HUDEP-2 (cell line): ENCODE data around the gene PHAF1.

ENCODE experiments used
- DNase-seq, 76 experiments: peaks; one replicate each; lab custom pipeline; 2025; ENCODE audit not compliant: unreplicated experiment in 76 of 76; lab: John Stamatoyannopoulos, UW

PHAF1 gene

GRCh38 chr16:67109407-67110135, at the start of gene PHAF1:
Gene PHAF1, plus strand, starts transcription at chr16:67109941. Its CDS starts 235 bp downstream, at chr16:67110176.
- DNase-seq = peak in 74 of 76 experiments; percentile 29 to 94 (median 82)

GRCh38 chr16:67063008-67063407, 46.7 kb upstream of the PHAF1 start:
- DNase-seq = no peak

GRCh38 chr16:67068212-67068753, 41.5 kb upstream of the PHAF1 start:
- DNase-seq = no peak

GRCh38 chr16:67071476-67072048, 38.2 kb upstream of the PHAF1 start:
- DNase-seq = no peak

- DNase-seq = no peak
Observed at GRCh38 chr16:67075331-67075730, 34.4 kb upstream of the PHAF1 start.

- no peak for DNase-seq
Observed at GRCh38 chr16:67077871-67078270, 31.9 kb upstream of the PHAF1 start.

- DNase-seq = no peak
Observed at GRCh38 chr16:67082100-67082499, 27.6 kb upstream of the PHAF1 start.

- no peak for DNase-seq
Observed at GRCh38 chr16:67082891-67083290, 26.9 kb upstream of the PHAF1 start.

- no peak for DNase-seq
Observed at GRCh38 chr16:67084345-67085028, 25.3 kb upstream of the PHAF1 start.

GRCh38 chr16:67086822-67087221, 22.9 kb upstream of the PHAF1 start:
- no peak for DNase-seq

GRCh38 chr16:67087291-67087690, 22.4 kb upstream of the PHAF1 start:
- DNase-seq = no peak

- no peak for DNase-seq
Observed at GRCh38 chr16:67087803-67088202, 21.9 kb upstream of the PHAF1 start.

- DNase-seq = no peak
Observed at GRCh38 chr16:67088551-67088950, 21.2 kb upstream of the PHAF1 start.

- no peak for DNase-seq
Observed at GRCh38 chr16:67089101-67089500, 20.6 kb upstream of the PHAF1 start.

GRCh38 chr16:67091906-67092566, 17.7 kb upstream of the PHAF1 start:
- DNase-seq = no peak

GRCh38 chr16:67093098-67093726, 16.5 kb upstream of the PHAF1 start:
- no peak for DNase-seq

GRCh38 chr16:67098599-67098998, 11.1 kb upstream of the PHAF1 start:
- no peak for DNase-seq

- DNase-seq = peak in 14 of 76 experiments; percentile 2 to 39 (median 12)
Observed at GRCh38 chr16:67100569-67101310, 9.0 kb upstream of the PHAF1 start.

- no peak for DNase-seq
Observed at GRCh38 chr16:67101311-67102082, 8.2 kb upstream of the PHAF1 start.
